ENCODE data around the gene C2CD2. TPM values are rescaled to one million over a fixed set of nuclear protein-coding genes. Genes with fewer than 3 reads are reported as not detected.

C2CD2 gene
- total RNA-seq, 1 donor from 2014 or later: 18.1 TPM

GRCh38 chr21:41880153-41880552 lies 73.7 kb downstream of the C2CD2 start:
- H3K4me3 Mint-ChIP-seq (ENCODE audit: unreplicated experiment): no peak overlapping the region
- no peaks in the 10 kb centered on the region for H3K9me3 Mint-ChIP-seq (ENCODE audit: low read depth)
- DNase-seq (ENCODE audit: low spot score): no peak
- peaks cover 18% of the 10 kb centered on the region for H3K4me1 Mint-ChIP-seq (ENCODE audit: low read depth)
- no peaks in the 10 kb centered on the region for H3K27me3 Mint-ChIP-seq (ENCODE audit: low read depth)
- H3K27ac Mint-ChIP-seq (ENCODE audit: unreplicated experiment): peak overlapping the region; percentile 95
- no peaks in the 10 kb centered on the region for H3K36me3 Mint-ChIP-seq (ENCODE audit: low read depth)
- no peak for TF ChIP-seq CTCF (IDR thresholded peaks at IDR 0.05)

GRCh38 chr21:41879190-41879998 lies 74.4 kb downstream of the C2CD2 start, which contains the start of gene PRDM15:
Gene PRDM15 (minus strand): TSS chr21:41879344. CDS start chr21:41860363, 18,981 bp downstream.
- H3K27ac Mint-ChIP-seq (ENCODE audit: unreplicated experiment): peak within 1 kb of the TSS; percentile 95
- peak within 1 kb of the TSS; percentile 82 for H3K4me3 Mint-ChIP-seq (ENCODE audit: unreplicated experiment)
- H3K36me3 Mint-ChIP-seq (ENCODE audit: low read depth): no peaks in the 10 kb centered on the region
- H3K27me3 Mint-ChIP-seq (ENCODE audit: low read depth): no peaks in the 10 kb centered on the region
- TF ChIP-seq CTCF (IDR thresholded peaks at IDR 0.05): no peak
- no peaks in the 10 kb centered on the region for H3K9me3 Mint-ChIP-seq (ENCODE audit: low read depth)
- no peak for DNase-seq (ENCODE audit: low spot score)
- H3K4me1 Mint-ChIP-seq (ENCODE audit: low read depth): peaks cover 18% of the 10 kb centered on the region

- H3K27me3 Mint-ChIP-seq (ENCODE audit: low read depth): no peaks in the 10 kb centered on the region
- TF ChIP-seq CTCF (IDR thresholded peaks at IDR 0.05): no peak
- H3K36me3 Mint-ChIP-seq (ENCODE audit: low read depth): peaks cover 2% of the 10 kb centered on the region
- no peaks in the 10 kb centered on the region for H3K9me3 Mint-ChIP-seq (ENCODE audit: low read depth)
- DNase-seq (ENCODE audit: low spot score): no peak
- H3K27ac Mint-ChIP-seq (ENCODE audit: unreplicated experiment): no peak overlapping the region
- H3K4me1 Mint-ChIP-seq (ENCODE audit: low read depth): peaks cover 18% of the 10 kb centered on the region
- peak overlapping the region; percentile 56 for H3K4me3 Mint-ChIP-seq (ENCODE audit: unreplicated experiment)
Measured at GRCh38 chr21:41878831-41879189, 75.0 kb downstream of the C2CD2 start.

- H3K27me3 Mint-ChIP-seq (ENCODE audit: low read depth): no peaks in the 10 kb centered on the region
- peaks cover 18% of the 10 kb centered on the region for H3K4me1 Mint-ChIP-seq (ENCODE audit: low read depth)
- peak overlapping the region; percentile 74 for H3K4me3 Mint-ChIP-seq (ENCODE audit: unreplicated experiment)
- no peak for DNase-seq (ENCODE audit: low spot score)
- H3K27ac Mint-ChIP-seq (ENCODE audit: unreplicated experiment): peak overlapping the region; percentile 89
- no peaks in the 10 kb centered on the region for H3K9me3 Mint-ChIP-seq (ENCODE audit: low read depth)
- peaks cover 2% of the 10 kb centered on the region for H3K36me3 Mint-ChIP-seq (ENCODE audit: low read depth)
- TF ChIP-seq CTCF (IDR thresholded peaks at IDR 0.05): no peak
Measured at GRCh38 chr21:41877901-41878830, 75.7 kb downstream of the C2CD2 start.

All from chondrocyte (in vitro differentiated cells).